ENCODE data around the gene CADPS. TPM values are rescaled to one million over a fixed set of nuclear protein-coding genes. Genes with fewer than 3 reads are reported as not detected.

The CADPS gene
- polyA plus RNA-seq (ENCODE audit: insufficient read length in 4 of 4) = 1 to 10 TPM; 1.8 to 2.5 (median 2.2) TPM

DNA sequence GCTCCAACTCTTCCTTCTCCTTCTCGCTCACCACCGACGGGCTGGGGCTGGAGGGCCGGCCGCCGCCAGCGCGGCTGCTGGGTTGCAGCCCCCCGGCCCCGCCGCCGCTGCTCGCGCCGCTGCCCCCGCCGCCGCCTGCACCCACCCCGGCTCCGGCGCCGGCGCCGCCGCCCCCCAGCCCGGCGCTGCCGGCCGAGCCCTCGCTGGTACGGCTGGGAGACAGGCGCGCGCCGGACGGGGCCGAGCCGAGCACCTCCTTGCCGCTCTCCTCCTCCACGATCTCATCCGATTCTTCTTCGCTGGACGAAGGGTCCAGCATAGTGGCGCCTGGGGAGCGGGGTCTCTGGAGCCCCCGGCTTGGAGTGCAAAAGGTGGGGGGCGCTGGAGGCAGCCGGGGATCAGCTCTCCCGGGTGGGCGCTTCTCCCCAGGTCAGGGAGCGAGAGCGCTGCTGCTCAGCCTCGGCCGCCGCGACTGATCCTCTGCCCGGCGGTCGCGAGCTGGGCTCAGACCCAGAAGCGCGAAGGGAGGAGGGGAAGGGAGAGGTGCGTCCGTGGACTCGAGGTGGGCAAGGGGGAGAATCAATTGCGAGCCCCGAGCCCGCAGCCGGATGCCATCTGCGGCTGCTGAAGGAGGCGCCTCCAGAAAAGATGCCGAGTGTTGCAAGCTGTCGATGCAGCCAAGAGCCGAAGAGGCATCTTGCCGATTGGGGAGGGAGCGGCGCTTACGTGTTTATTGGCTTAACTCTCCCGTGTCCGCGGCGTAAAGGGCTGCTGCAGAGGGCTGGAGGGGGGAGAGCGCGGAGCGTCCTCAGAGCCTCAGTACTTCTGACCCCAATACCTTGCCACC lies at the start of gene CADPS:
TSS of gene CADPS (minus strand) at position 706 of the 847 bp plus-strand sequence. CDS start at position 319, 387 bp downstream.
- no peak for DNase-seq (ENCODE audit: low read depth in 4 of 4, low spot score in 3 of 4)

DNA sequence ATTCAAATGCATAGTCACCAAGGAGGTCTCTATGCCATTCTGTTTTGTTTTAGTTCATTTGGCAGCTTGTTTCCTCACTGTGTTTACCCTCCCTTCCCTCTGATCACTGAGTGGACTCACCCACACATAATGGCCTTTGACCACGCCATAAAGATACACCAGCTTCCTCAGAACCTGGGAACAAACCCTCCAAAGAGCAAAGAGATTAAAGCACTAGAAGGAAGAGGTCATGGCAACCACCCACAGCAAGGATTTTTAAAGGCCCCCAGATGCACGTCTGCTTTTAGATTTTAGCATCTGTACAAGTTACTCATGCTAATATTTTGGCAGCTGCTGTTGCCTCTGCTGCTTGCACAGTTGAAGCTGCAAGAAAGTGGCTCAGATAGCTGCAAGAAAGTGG lies 47.9 kb upstream of the CADPS start:
- no peak for DNase-seq (ENCODE audit: low read depth in 4 of 4, low spot score in 3 of 4)

DNA sequence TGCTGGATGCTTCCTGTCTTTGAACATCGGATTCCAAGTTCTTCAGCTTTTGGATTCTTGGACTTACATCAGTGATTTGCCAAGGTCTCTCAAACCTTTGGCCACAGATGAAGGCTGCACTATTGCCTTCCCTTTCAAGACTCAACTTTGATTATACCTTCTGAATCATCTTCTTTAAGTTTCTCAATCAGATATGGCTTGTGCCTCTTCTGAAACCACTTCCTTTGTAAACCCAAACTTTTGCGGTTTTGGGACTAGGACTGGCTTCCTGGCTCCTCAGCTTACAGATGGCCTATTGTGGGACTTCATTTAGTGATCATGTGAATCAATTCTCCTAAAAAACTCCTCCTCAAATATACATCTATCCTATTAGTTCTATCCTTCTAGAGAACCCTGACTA lies 47.1 kb upstream of the CADPS start:
- DNase-seq (ENCODE audit: low read depth in 4 of 4, low spot score in 3 of 4) = no peak

DNA sequence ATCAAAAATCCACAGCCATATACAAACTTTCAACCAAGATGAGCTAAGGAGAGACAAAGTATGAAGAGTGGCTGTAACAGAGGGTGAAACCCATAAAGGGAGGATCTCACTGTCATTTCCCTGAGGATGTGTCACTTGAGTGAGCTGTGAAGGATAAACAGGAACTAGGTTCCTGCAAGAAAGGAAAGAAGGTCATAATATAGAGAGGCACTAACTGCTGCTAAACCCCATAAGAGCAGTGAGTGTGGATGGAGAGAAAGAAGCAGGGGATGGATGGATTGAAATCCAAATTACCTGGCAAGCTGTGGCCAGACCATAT lies 45.2 kb upstream of the CADPS start:
- DNase-seq (ENCODE audit: low read depth in 4 of 4, low spot score in 3 of 4) = no peak

DNA sequence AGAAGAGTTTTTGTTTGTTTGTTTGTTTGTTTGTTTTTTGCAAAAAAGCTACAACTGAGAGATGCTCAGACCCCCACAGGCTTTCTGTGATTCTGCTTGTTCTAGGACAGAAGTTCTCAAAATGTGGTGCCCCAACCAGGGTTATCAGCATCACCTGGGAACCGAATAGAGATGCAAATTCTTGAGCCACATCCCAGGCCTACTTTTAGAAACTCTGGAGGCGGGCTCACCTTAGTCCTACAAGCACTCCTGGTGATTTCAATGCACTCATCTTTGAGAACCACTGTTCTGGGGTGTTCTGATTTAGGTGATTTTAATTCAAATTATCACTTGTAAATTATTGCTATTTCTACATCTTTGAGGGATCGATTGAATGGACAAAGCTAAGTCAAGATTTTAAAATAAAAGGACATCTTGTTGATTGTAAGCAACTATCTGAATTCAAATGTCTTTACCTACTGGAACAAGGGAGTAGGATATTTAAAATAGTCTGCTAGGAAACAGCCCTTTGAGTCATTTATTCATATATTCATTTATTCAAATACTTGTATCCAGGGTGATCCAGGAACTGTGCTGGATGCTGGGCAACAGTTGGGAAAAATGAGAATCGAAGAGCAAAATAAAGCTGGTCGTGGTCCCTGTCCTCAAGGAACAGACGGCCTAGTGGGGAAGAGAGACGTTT lies 44.7 kb upstream of the CADPS start:
- no peak for DNase-seq (ENCODE audit: low read depth in 4 of 4, low spot score in 3 of 4)

DNA sequence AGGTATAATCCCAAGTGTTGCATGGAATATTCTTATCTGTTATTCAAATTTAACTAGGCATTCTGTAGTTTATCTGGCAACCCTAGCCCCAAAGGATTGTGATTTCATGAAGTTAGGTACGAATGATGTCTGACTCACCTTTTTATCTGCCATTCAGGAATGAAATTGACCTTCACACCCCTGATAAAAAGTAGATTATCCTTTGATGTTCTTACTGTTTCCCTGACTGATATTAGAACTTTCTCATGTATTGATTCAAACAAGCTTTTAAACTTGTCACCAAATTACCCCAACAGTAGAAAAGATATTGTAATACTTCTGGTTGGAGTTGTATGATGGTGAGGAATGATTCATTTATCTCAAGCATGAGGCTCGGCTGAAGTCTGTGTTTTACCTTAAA lies 43.6 kb upstream of the CADPS start:
- no peak for DNase-seq (ENCODE audit: low read depth in 4 of 4, low spot score in 3 of 4)

DNA sequence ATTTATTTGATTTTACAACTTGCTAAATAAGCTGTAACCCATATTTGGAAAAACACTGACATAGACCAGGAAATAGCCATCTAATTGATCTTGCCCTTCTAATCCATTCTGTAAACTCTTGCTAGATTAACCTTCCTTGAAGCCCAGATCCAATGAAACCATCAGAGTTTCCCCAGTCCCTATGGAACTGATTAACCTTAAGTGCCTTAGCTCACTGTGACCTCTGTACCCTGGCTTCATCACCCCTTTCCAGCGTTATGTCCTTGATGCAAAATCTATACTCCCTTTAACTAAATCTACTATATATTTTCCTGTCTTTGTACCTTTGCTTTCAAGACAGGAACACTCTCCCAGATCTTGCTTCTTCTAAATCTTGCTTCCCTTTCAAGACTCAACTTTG lies 42.9 kb upstream of the CADPS start:
- no peak for DNase-seq (ENCODE audit: low read depth in 4 of 4, low spot score in 3 of 4)

DNA sequence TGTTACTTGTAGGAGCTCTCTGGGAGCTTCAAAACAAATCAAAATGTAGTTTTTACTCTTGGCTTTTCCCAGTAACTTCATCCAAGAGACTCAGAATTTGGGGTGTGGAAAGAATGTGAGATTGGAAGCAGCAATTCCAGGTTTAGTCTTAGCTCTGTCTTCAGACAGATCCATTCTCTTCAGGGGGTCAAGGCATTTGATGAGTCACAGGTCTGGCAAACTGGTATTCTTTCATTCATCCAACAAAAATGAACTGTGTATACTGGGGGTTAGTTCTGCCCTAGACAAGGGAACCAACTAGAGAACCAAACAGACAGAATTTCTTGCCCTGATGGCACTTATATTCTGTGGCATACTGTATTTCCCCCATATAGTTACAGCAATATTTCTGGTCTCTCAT lies 36.3 kb upstream of the CADPS start:
- no peak for DNase-seq (ENCODE audit: low read depth in 4 of 4, low spot score in 3 of 4)

DNA sequence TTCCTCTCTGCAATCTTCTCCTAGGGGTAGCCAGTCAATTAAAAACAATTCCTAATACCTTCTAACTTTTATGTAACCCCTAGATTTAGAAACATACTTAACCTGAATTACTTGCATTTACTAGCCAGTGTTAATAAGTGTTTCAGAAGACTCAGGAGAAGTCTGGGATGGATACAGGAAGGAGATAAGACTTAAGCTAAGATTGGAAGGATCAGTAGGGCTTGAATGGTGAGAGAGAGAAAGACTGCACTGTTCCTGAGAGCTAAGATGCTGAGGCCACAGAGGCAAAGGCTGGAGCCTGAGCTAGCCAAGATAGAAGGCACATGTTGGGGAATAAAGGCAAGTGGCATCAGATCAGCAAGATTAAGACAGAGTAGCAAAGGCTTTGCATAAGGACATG lies 30.1 kb upstream of the CADPS start:
- no peak for DNase-seq (ENCODE audit: low read depth in 4 of 4, low spot score in 3 of 4)

DNA sequence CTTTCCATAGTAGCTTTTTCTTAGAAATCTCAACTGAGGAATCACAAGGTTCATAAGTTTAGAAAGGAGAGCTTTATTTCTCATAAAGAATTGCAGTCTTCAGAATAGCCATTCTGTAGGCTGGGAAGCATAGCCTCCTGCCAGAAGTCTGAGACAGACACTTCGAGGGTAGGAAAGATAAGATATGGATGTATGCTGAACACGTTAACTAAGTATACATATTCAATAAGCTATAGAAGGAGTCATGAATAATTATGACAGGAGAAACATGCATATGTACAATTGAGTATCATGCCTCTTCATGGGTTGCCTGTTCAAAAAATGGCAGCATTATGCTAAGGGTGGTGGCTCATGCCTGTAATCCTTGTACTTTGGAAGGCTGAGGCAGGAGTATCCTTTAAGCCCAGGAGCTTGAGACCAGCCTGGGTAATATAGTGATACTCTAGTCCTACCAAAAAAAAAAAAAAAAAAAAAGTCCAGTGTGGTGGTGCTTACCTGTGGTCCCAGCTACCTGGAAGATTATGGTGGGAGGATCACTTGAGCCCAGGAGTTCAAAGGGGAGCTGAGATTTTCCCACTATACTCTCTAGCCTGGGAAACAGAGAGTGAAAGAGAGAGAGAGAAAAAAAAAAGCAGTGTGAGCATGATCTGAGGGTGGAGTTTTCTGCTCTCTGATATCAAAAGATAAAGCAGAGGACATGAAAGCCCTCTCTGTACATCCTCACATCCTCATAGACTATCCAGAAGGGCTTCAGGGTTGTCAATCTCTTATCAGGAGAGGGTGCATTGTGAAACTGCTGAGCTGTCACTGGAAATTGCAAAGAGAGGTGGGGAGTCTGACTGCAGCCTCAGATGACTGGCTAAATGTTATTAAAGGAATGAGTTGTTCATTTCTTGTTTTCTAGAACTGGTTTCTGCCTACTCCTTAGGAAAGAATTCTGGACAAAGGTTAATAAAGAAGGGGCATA lies 23.6 kb upstream of the CADPS start:
- DNase-seq (ENCODE audit: low read depth in 4 of 4, low spot score in 3 of 4) = no peak

DNA sequence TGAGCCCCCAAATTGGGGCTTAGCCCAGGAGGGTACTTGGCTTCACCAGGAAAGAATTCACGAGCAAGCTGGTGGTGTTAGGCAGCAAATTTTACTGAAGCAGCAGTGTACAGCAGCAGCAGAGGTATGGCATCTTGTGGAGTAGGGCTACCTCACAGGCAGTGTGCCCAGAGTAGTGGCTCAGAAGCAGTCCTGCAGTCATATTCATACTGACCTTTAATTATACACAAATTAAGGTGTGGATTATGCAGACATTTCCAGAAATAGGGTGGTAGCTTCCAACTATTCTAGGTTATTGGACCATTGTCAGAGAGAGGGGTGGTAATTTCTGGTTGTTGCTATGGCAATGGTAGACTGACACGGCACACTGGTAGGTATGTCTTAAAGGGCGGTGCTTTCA lies 20.7 kb upstream of the CADPS start:
- no peak for DNase-seq (ENCODE audit: low read depth in 4 of 4, low spot score in 3 of 4)

DNA sequence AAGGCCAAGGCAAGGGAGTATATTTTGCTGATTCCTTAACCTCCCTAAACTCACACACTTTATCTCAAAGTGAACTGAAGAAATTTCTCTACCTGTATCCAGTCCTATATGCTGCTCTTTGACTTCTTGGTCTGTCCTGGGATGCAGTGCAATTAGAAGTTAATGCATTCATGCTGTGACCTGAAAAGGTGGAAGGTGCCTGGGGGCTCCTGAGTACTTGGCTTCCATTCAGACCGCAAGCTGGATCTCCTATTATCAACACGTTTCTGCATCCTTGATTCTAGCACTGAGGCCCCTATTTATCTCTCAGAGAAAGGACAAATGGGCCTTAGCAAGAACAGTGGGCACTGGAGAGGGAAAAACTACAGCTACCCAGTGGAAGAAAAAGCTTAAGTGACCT lies 17.7 kb upstream of the CADPS start:
- no peak for DNase-seq (ENCODE audit: low read depth in 4 of 4, low spot score in 3 of 4)

DNA sequence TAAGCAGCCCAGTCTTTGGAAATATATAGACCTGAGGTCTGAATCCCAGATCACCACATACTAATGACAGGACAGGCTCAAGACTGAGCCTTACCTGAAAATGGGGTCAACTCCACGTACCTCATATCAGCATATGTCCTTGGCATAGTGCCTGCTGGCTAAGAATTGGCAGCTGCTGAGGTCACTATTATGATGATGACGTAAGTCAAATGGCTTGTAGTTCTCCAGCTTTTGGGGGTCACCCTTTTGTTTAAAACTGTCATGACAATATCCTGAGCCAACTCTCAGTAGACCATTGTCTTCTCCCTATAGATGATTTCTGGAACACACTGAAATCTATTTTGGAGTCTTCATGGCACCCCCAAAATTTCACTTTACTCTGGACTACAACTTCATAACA lies 16.8 kb upstream of the CADPS start:
- no peak for DNase-seq (ENCODE audit: low read depth in 4 of 4, low spot score in 3 of 4)

DNA sequence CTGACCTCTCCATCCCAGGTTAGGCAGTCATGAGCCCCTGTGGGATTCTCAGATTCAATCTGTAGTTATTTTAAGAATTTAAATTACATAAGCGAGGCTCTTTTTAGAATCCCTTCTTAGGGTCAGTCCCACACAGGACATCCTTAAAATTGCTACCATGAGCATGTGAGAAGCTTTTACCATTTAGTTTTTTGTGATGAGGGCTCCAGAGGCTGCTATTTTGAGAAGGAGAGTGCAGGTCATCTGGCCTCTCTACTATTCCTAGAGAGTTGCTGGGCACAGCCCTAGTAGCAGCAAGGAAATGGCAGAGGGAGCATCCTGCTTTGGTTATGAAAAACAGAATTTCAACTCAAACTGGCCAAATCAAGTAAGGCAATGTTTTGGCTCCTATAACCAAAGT lies 13.6 kb upstream of the CADPS start:
- DNase-seq (ENCODE audit: low read depth in 4 of 4, low spot score in 3 of 4) = no peak

DNA sequence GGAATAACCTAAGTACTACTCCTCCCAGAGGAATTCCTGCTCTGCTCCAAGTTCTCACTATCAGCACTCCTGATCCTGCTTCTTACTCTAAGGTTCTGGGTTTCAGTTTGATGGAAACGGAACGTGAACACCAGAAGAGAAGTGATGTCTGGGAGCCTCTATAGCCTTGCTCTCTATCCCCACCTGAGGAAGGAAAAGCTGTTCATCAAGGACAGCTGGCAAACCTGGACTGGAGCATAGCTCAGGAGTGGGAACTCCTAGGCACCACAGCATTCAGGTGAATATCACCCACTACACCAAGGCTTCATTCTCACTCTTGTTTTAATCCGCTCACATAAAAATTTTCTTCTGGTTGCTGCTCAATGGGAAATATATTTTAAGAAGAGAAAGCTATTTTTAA lies 13.0 kb upstream of the CADPS start:
- no peak for DNase-seq (ENCODE audit: low read depth in 4 of 4, low spot score in 3 of 4)

DNA sequence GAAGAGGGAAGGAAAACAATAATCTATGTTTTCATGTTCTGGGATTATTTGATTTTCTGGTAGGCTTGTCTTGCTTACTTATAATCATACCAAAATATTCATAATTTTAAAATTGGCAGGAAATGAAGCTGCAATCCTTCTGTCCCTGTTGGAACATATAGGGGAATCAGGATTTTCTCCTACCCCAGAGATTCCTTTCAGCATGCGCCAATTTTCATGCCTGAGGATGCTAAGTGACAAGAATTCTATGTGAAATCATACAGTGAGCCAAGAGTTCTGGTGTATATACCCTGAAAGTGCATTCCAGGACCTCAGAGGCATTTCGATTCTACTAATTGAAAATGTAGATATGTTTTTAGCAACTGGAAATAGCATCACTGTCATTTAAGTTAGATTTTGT lies 9.9 kb upstream of the CADPS start:
- DNase-seq (ENCODE audit: low read depth in 4 of 4, low spot score in 3 of 4) = no peak

DNA sequence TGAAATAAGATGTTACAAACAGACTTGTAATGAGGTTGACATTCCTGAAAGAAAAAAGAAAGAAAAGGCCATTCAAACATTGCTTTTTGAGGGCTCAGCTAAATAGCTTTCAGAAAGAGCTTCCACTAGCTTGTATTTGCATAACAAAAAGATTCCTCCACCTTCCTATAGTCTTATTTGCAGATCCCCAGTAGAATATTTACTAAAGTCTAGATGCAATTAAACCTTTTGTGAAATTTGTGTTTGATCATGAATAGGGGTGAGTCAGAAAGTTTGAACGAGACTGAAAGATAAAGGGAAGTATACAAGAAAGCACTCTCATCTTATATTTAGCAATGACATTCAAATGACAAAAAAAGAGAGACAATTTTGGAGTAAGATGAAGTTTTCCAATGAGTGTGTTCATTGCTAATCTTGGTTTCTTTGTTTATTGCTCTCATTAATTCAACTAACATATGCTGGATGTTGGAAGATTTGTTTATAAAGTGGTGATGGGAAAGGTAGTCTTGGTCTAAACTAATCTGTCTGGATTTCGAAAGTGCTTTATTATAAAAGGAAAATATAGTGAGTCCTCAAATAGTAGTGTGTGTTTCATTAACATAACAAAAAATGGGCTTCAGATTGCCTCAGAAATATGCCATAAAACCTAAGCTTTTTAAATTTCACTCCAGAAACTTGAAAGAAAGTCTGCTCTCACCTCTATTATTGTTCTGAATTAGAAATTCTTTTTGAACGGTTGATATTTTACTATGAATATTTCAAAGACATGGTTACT lies 9.1 kb upstream of the CADPS start:
- no peak for DNase-seq (ENCODE audit: low read depth in 4 of 4, low spot score in 3 of 4)

DNA sequence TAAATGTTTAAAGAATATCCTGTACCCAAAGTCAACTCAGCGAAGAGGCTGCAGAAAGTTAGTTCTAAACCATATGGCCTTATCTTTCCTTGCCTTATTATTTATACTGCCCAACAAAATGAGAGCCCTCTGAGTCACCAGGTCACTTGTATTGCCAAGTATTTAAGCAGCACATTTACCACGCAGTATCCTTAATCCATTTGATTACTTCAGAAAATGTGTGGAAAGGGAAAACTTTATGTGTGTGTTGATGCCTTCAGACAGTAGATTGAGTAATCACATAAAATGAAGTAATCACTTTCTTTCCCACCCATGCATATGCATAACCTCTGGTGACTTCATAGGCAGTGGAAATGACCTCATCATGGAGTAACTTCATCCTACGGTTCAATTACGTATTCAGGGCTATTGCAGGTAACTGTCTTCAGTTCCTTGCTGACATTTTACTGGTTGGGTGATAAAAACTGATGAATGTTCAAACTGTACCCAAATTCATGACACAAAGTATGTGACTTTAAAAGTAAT lies 7.5 kb upstream of the CADPS start:
- DNase-seq (ENCODE audit: low read depth in 4 of 4, low spot score in 3 of 4) = no peak

DNA sequence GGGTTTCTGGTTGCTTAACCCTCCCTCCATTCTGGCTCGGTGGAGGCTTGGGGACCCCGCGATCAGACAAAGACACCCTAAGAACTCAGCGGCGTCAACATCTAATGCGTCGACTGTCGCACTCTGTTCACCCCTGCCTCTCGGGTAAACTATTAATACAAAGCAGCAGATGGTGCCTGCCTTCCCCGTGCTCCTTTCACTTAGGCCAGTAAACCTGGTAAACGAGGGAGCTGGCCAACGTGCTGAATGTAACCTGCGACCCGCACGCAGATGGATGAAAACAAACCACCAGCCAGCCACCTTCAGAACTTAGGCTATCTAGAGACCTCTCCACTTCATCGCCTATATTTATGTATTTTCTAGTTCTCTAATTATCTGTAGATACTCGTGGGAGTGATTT lies 848 bp upstream of the CADPS start:
- peak in 3 of 4 donors; percentile 33 to 68 (median 55) for DNase-seq (ENCODE audit: low read depth in 4 of 4, low spot score in 3 of 4)

DNA sequence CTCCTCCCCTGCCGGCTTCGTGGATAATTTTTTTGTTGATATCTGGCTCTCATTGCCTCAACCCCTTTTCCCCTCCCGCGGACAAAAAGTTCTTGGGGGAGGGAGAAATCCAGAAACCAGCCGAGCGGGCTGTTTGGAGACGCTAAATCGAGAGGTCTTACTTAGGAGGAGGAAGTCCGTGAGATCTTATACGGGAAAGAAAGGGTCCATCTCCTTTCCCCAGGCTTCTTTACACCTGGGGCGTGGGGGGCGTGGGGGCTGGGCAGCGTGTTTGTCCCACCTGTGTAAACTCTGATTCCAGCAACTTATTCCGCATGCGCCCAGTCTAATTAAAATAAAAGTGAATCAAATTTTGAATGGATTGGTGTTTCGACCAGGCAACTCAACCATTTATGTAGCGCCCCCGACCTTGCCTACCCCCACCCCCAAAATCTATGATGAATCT lies 364 bp upstream of the CADPS start:
- DNase-seq (ENCODE audit: low read depth in 4 of 4, low spot score in 3 of 4) = no peak

Data from left renal pelvis (tissue), 4 donors.